HCT116 (cell line): ENCODE results near the gene PRKCZ. TPM values are rescaled to one million over a fixed set of nuclear protein-coding genes. Genes with fewer than 3 reads are reported as not detected.

Experiments used
- ATAC-seq: fragments of 200-7000 bp; cut with Tn5 transposase; 2 replicates; pipeline ENCODE4 v1.9.1; 2020; ENCODE audit warnings: mild to moderate bottlenecking, moderate library complexity
- BruUV-seq: library from RNA; stranded (reverse); fragments of 400-500 nt; replicated peaks from 2 replicates; lab custom pipeline; 2021; lab: Mats Ljungman, UMichigan
- CTCF ChIA-PET: fragments of 300-600 bp; sonication (Branson Sonifier 250); formaldehyde crosslinking; loops from one replicate; lab custom pipeline; 2021; ENCODE audit warnings: antibody characterized with exemption; lab: Charles Lee
- POLR2A ChIA-PET: fragments of 300-600, 350-600 bp; sonication (Branson Sonifier 250); formaldehyde crosslinking; loops from one replicate; lab custom pipeline; 2021; ENCODE audit warnings: antibody characterized with exemption; lab: Charles Lee
- RAD21 ChIA-PET, 2 experiments: fragments of 300-600 bp; sonication (Branson Sonifier 250); formaldehyde crosslinking; loops; one replicate each; lab custom pipeline; 2023; ENCODE audit warnings: low total read pairs in 2 of 2; ENCODE audit not compliant: uncharacterized antibody in 2 of 2, unreplicated experiment in 2 of 2, low non-redundant PET in 1 of 2; lab: Charles Lee
- DNase-seq: peaks from one replicate; pipeline ENCODE4 v3.0.0-alpha.2; 2010; ENCODE audit warnings: low read depth, low spot score
- H2AFZ ChIP-seq: fragments of 200-600 bp; shearing (Covaris generic), sonication (generic); 2 replicates; pipeline ENCODE4 v1.6.1; 2017; ENCODE audit warnings: low read depth, mixed run types, mixed read lengths, antibody characterized with exemption, low read length; ENCODE audit not compliant: poor library complexity, severe bottlenecking
- H3K27ac ChIP-seq: 2 replicates; pipeline ENCODE4 v1.5.1; 2012; ENCODE audit warnings: low read depth, low read length
- H3K27me3 ChIP-seq: fragments of 200-600 bp; sonication (generic); 2 replicates; pipeline ENCODE4 v1.6.1; 2016; ENCODE audit warnings: mixed run types, low read length, mixed read lengths; ENCODE audit not compliant: insufficient read depth
- H3K36me3 ChIP-seq, 2 experiments: fragments of 200-500 bp in 1 of 2; fragments of 200-600 bp in 1 of 2; sonication (Bioruptor generic) in 1 of 2; sonication (generic) in 1 of 2; 2 replicates each; pipeline versions ENCODE4 v1.5.1 to v1.6.1; 2014 to 2016; ENCODE audit warnings: low read length in 2 of 2, inconsistent platforms in 1 of 2, mixed read lengths in 1 of 2, mixed run types in 1 of 2; ENCODE audit not compliant: insufficient read depth in 2 of 2, control insufficient read depth in 1 of 2
- H3K4me1 ChIP-seq, 2 experiments: fragments of 200-600 bp in 1 of 2; sonication (generic) in 1 of 2; 2 replicates each; pipeline versions ENCODE4 v1.5.1 to v1.6.1; 2012 to 2017; ENCODE audit warnings: low read length in 2 of 2, inconsistent platforms in 1 of 2, mild to moderate bottlenecking in 1 of 2, mixed read lengths in 1 of 2, mixed run types in 1 of 2, moderate library complexity in 1 of 2; ENCODE audit not compliant: insufficient read depth in 2 of 2, control insufficient read depth in 1 of 2
- H3K4me2 ChIP-seq: fragments of 200-600 bp; sonication (generic); 2 replicates; pipeline ENCODE4 v1.6.1; 2017; ENCODE audit warnings: mixed run types, low read length, mixed read lengths
- H3K4me3 ChIP-seq, 2 experiments: fragments of 200-600 bp in 1 of 2; sonication (generic) in 1 of 2; replicated peaks in 1 of 2; 2 replicates each; pipeline ENCODE4 v1.5.1; 2011 to 2016; ENCODE audit warnings: low read length in 2 of 2, control low read depth in 1 of 2, low read depth in 1 of 2, mild to moderate bottlenecking in 1 of 2, mixed read lengths in 1 of 2, mixed run types in 1 of 2
- H3K79me2 ChIP-seq: fragments of 200-600 bp; sonication (generic); 2 replicates; pipeline ENCODE4 v1.6.1; 2017; ENCODE audit warnings: mild to moderate bottlenecking, mixed run types, low read length, moderate library complexity, mixed read lengths; ENCODE audit not compliant: insufficient read depth
- H3K9ac ChIP-seq: fragments of 200-600 bp; sonication (generic); 2 replicates; pipeline ENCODE4 v1.6.1; 2016; ENCODE audit warnings: low read length, mixed read lengths
- H3K9me2 ChIP-seq: fragments of 200-600 bp; sonication (generic), shearing (Covaris generic); 2 replicates; pipeline ENCODE4 v1.6.1; 2017; ENCODE audit warnings: mixed run types, mild to moderate bottlenecking, moderate library complexity; ENCODE audit not compliant: insufficient read depth
- H3K9me3 ChIP-seq, 2 experiments: fragments of 200-500 bp in 1 of 2; fragments of 200-600 bp in 1 of 2; sonication (Bioruptor generic) in 1 of 2; sonication (generic) in 1 of 2; 2 replicates each; pipeline ENCODE4 v1.6.1; 2014 to 2017; ENCODE audit warnings: low read length in 2 of 2, mixed read lengths in 2 of 2, inconsistent platforms in 1 of 2, low read depth in 1 of 2, mild to moderate bottlenecking in 1 of 2, mixed run types in 1 of 2, moderate library complexity in 1 of 2; ENCODE audit not compliant: control insufficient read depth in 1 of 2, insufficient read depth in 1 of 2
- H4K20me1 ChIP-seq: fragments of 200-600 bp; sonication (generic), shearing (Covaris generic); 2 replicates; pipeline ENCODE4 v1.6.1; 2017; ENCODE audit warnings: mixed run types, mild to moderate bottlenecking, moderate library complexity; ENCODE audit not compliant: insufficient read depth
- CBX3 ChIP-seq: IDR thresholded peaks from 2 replicates; pipeline ENCODE4 v1.6.1; 2012; ENCODE audit warnings: low read depth
- CEBPB ChIP-seq: IDR thresholded peaks from 2 replicates; pipeline ENCODE4 v1.6.1; 2012; ENCODE audit warnings: low read depth
- CTCF ChIP-seq, 3 experiments: fragments of 200-600 bp in 1 of 3; sonication (generic) in 1 of 3; IDR thresholded peaks in 2 of 3; conservative IDR thresholded peaks in 1 of 3; 2 replicates each; pipeline ENCODE4 v1.5.1; 2012 to 2017; ENCODE audit warnings: low read depth in 2 of 3, low read length in 2 of 3, antibody characterized with exemption in 1 of 3, borderline replicate concordance in 1 of 3, control low read depth in 1 of 3, mild to moderate bottlenecking in 1 of 3, mixed read lengths in 1 of 3, mixed run types in 1 of 3, moderate library complexity in 1 of 3; ENCODE audit not compliant: insufficient read depth in 1 of 3
- EGR1 ChIP-seq: IDR thresholded peaks from 2 replicates; pipeline ENCODE4 v1.6.1; 2012; ENCODE audit warnings: low read depth
- ELF1 ChIP-seq: IDR thresholded peaks from 2 replicates; pipeline ENCODE4 v1.6.1; 2012; ENCODE audit warnings: low read depth, borderline replicate concordance
- EZH2phosphoT487 ChIP-seq: fragments of 200-600 bp; IDR thresholded peaks from 2 replicates; pipeline ENCODE4 v1.6.1; 2018; ENCODE audit warnings: antibody characterized with exemption, borderline replicate concordance
- FOSL1 ChIP-seq: IDR thresholded peaks from 2 replicates; pipeline ENCODE4 v1.6.1; 2012; ENCODE audit warnings: low read depth
- MAX ChIP-seq: IDR thresholded peaks from 2 replicates; pipeline ENCODE4 v1.6.1; 2012
- POLR2AphosphoS5 ChIP-seq: IDR thresholded peaks from 2 replicates; pipeline ENCODE4 v1.6.1; 2011; ENCODE audit warnings: mild to moderate bottlenecking, low read depth, low read length, moderate library complexity
- SP1 ChIP-seq: IDR thresholded peaks from 2 replicates; pipeline ENCODE4 v1.6.1; 2012; ENCODE audit warnings: low read depth
- SRF ChIP-seq: IDR thresholded peaks from 2 replicates; pipeline ENCODE4 v1.6.1; 2012; ENCODE audit warnings: low read depth
- ZBTB33 ChIP-seq: IDR thresholded peaks from 2 replicates; pipeline ENCODE4 v1.6.1; 2011; ENCODE audit warnings: mild to moderate bottlenecking, low read length, moderate library complexity; ENCODE audit not compliant: insufficient replicate concordance; ENCODE audit errors: extremely low read depth
- ZNF274 ChIP-seq: fragments of 200-500 bp; sonication (Bioruptor generic); IDR thresholded peaks from 2 replicates; pipeline ENCODE4 v1.6.1; 2014; ENCODE audit warnings: mild to moderate bottlenecking, low read depth, low read length, inconsistent platforms
- intact Hi-C: fragments of 100-400 bp; cut with micrococcal nuclease; formaldehyde crosslinking; loops from 2 replicates; pipeline ENCODE4 v1.10.0; 2022
- total RNA-seq: library from RNA; stranded (reverse); gene quantifications from one replicate; pipeline ENCODE4 v1.2.1, GENCODE V29; 2021; ENCODE audit not compliant: unreplicated experiment

Gene PRKCZ
- total RNA-seq, 1 experiment from 2014 or later, result 46.8 TPM

GRCh38 chr1:2234762-2235113 is 184.5 kb downstream of the PRKCZ start:
- no peaks in the 10 kb centered on the region for H3K9me3 ChIP-seq
- H3K36me3 ChIP-seq, result peaks cover 0 to 8% of the 10 kb centered on the region in 2 experiments; a peak in 1 of 4 replicates
- CTCF ChIA-PET, result no interaction called here
- no peak overlapping the region for H2AFZ ChIP-seq
- H3K4me2 ChIP-seq, result no peak overlapping the region
- intact Hi-C loops, result loop anchor here (5.0 kb wide), 1 partner anchor 37 kb away; no protein-coding TSS in a partner anchor
- ATAC-seq, result no peak
- peaks cover 100% of the 10 kb centered on the region for H3K79me2 ChIP-seq
- POLR2A ChIA-PET, result no interaction called here
- no peak overlapping the region for H3K4me3 ChIP-seq
- DNase-seq, result no peak
- H3K27me3 ChIP-seq, result no peaks in the 10 kb centered on the region
- RAD21 ChIA-PET, result no interaction called here
- TF ChIP-seq FOSL1 (no peak), EZH2phosphoT487 (no peak), SP1 (no peak), ZNF274 (no peak), CBX3 (no peak), CEBPB (no peak), CTCF (IDR thresholded peaks at IDR 0.05 in 2 of 3, conservative IDR thresholded peaks at IDR 0.05 in 1 of 3; ENCODE audit: borderline replicate concordance in 1 of 3, insufficient read depth in 1 of 3, low read depth in 2 of 3, low read length in 2 of 3) (no peak), ZBTB33 (no peak), MAX (no peak), EGR1 (no peak), POLR2AphosphoS5 (no peak), ELF1 (no peak), SRF (no peak)
- peaks cover 29% of the 10 kb centered on the region; the same call in 1 of the 2 replicates for H4K20me1 ChIP-seq
- no peaks in the 10 kb centered on the region for H3K9me2 ChIP-seq
- peaks cover 15 to 24% of the 10 kb centered on the region in 2 experiments for H3K4me1 ChIP-seq
- H3K9ac ChIP-seq, result no peak overlapping the region
- no peak overlapping the region for H3K27ac ChIP-seq
- BruUV-seq, result no TSS peak

Other genes starting within 250 kb of the PRKCZ start
- gene GNB1, start 159.3 kb upstream of the PRKCZ start, total RNA-seq, result 371 TPM
- 2.3 TPM for gene CALML6, start 135.2 kb upstream of the PRKCZ start, total RNA-seq
- 27.5 TPM for gene TMEM52, start 131.1 kb upstream of the PRKCZ start, total RNA-seq
- 4.9 TPM for gene CFAP74, start 46.6 kb upstream of the PRKCZ start, total RNA-seq
- 15.6 TPM for gene GABRD, start 31.1 kb upstream of the PRKCZ start, total RNA-seq
- 112 TPM for gene FAAP20, start 144.4 kb downstream of the PRKCZ start, total RNA-seq
- 56.2 TPM for gene SKI, start 177.9 kb downstream of the PRKCZ start, total RNA-seq